ENCODE measurements around the gene NUAK2.

GRCh38 chr1:205256951-205257625 lies 64.5 kb downstream of the NUAK2 start:
- TF ChIP-seq CTCF (IDR thresholded peaks at IDR 0.05): no peak
- TF ChIP-seq POLR2AphosphoS5 (IDR thresholded peaks at IDR 0.05): no peak
- no peak for TF ChIP-seq POLR2A (IDR thresholded peaks at IDR 0.05; ENCODE audit: low read depth)

All from esophagus muscularis mucosa (tissue), 3 donors.